ENCODE results near the gene RLN3.

- no peak for TF ChIP-seq CTCF (optimal IDR thresholded peaks at IDR 0.05 in 1 of 3, IDR thresholded peaks at IDR 0.05 in 1 of 3, conservative IDR thresholded peaks at IDR 0.05 in 1 of 3; ENCODE audit: extremely low read depth in 1 of 3, insufficient read depth in 2 of 3, low read length in 3 of 3)
- no peak for TF ChIP-seq EZH2 (IDR thresholded peaks at IDR 0.05; ENCODE audit: low read length)
These were observed 24.0 kb downstream of the RLN3 start for GRCh38 chr19:14051980-14052379.

Data from keratinocyte (primary cell).